Measurements from ENCODE around the gene ATG2A. TPM values are rescaled to one million over a fixed set of nuclear protein-coding genes. Genes with fewer than 3 reads are reported as not detected.

The ATG2A gene
- total RNA-seq, 1 experiment from 2014 or later: 28.8 TPM

- DNase-seq (ENCODE audit: low read depth, low spot score): no peak
- CTCF ChIA-PET: no interaction called here
- H3K4me1 ChIP-seq (ENCODE audit: control insufficient read depth, insufficient read depth, low read length): peaks cover 89% of the 10 kb centered on the region
- H3K27me3 ChIP-seq (ENCODE audit: control insufficient read depth, insufficient read depth, low read length): no peaks in the 10 kb centered on the region
- no peak overlapping the region for H3K4me3 ChIP-seq (ENCODE audit: low read depth in 2 of 2, low read length in 2 of 2)
- no peak for ATAC-seq
- no peaks in the 10 kb centered on the region for H3K9me3 ChIP-seq (ENCODE audit: control insufficient read depth, insufficient read depth, low read depth, low read length)
- in situ Hi-C loops (cut with HindIII; ENCODE audit: low pct_unique_long_range_greater_than_20kb, low sequenced_read_pairs): no loop called here
- TF ChIP-seq REST (IDR thresholded peaks at IDR 0.05; ENCODE audit: insufficient read depth in 1 of 2, low read depth in 2 of 2, low read length in 1 of 2): no peak
- intact Hi-C loops (cut with micrococcal nuclease; ENCODE audit: unreplicated experiment): no loop called here
- POLR2A ChIA-PET: interaction anchor here (0.6 to 0.7 kb wide), 2 partner anchors 9 to 208 kb away, joined by 3 to 4 read pairs; no protein-coding TSS in a partner anchor
- no TSS peak for BruUV-seq (replicated peaks)
- H3K27ac ChIP-seq (ENCODE audit: low read length): peak overlapping the region; percentile 83
- H3K36me3 ChIP-seq (ENCODE audit: control insufficient read depth, insufficient read depth, low read length): peaks cover 8% of the 10 kb centered on the region
Measured at GRCh38 chr11:64867748-64868462, 49.1 kb downstream of the ATG2A start.

GRCh38 chr11:64866173-64866491 is 50.9 kb downstream of the ATG2A start:
- ATAC-seq (no peak), DNase-seq (ENCODE audit: low read depth, low spot score) (no peak)
- Histone ChIP-seq H3K4me1 (ENCODE audit: control insufficient read depth, insufficient read depth, low read length) (peaks cover 82% of the 10 kb centered on the region), H3K9me3 (ENCODE audit: control insufficient read depth, insufficient read depth, low read depth, low read length) (no peaks in the 10 kb centered on the region), H3K4me3 (ENCODE audit: low read depth in 2 of 2, low read length in 2 of 2) (no peak overlapping the region), H3K36me3 (ENCODE audit: control insufficient read depth, insufficient read depth, low read length) (no peaks in the 10 kb centered on the region), H3K27ac (ENCODE audit: low read length) (peak overlapping the region; percentile 85), H3K27me3 (ENCODE audit: control insufficient read depth, insufficient read depth, low read length) (no peaks in the 10 kb centered on the region)
- no TSS peak for BruUV-seq (replicated peaks)
- intact Hi-C loops (cut with micrococcal nuclease; ENCODE audit: unreplicated experiment) (no loop called here), in situ Hi-C loops (cut with HindIII; ENCODE audit: low pct_unique_long_range_greater_than_20kb, low sequenced_read_pairs) (no loop called here)
- CTCF ChIA-PET: interaction anchor here (1.4 kb wide), 1 partner anchor 19 kb away, joined by 4 read pairs; no protein-coding TSS in a partner anchor
- TF ChIP-seq SIN3A (IDR thresholded peaks at IDR 0.05; ENCODE audit: borderline replicate concordance, insufficient read depth, low read depth, low read length) (no peak), POLR2AphosphoS5 (IDR thresholded peaks at IDR 0.05; ENCODE audit: low read depth, low read length) (no peak), CTCF (IDR thresholded peaks at IDR 0.05) (no peak), TCF7L2 (IDR thresholded peaks at IDR 0.05; ENCODE audit: low read depth, low read length) (no peak)
- POLR2A ChIA-PET: interaction anchor here (2.0 kb wide), 1 partner anchor 11 kb away, joined by 7 read pairs; no protein-coding TSS in a partner anchor

Data from Panc1 (cell line).